GM21526 (cell line): ENCODE data around the gene CCDC88B.

ENCODE experiments used
- ATAC-seq: cut with Tn5 transposase; IDR thresholded peaks from one replicate; pipeline ENCODE4 v1.9.1; 2021; ENCODE audit warnings: moderate library complexity; ENCODE audit not compliant: unreplicated experiment, low FRiP score

CCDC88B gene

GRCh38 chr11:64401775-64402174, 61.8 kb downstream of the CCDC88B start:
- ATAC-seq: no peak

GRCh38 chr11:64403106-64403505, 63.1 kb downstream of the CCDC88B start:
- no peak for ATAC-seq

- ATAC-seq: no peak
Measured at GRCh38 chr11:64406221-64406946, 66.4 kb downstream of the CCDC88B start.
